Cardiac fibroblast (primary cell): ENCODE data around the gene PTBP3.
A peak's percentile ranks its signal among the peaks of the same experiment; 100 is the strongest.
"Not testable (repeated sequence)": the region's sequence is repeated elsewhere in the genome, so short reads cannot be mapped to it uniquely, and the experiment has no call there.

Experiments
- DNase-seq, 2 donors: peaks; one replicate each; pipeline versions ENCODE4 v3.0.0 to v3.0.0-alpha.2; 2010; ENCODE audit warnings: low read depth in 2 of 2
- H3K4me3 ChIP-seq, 2 donors: replicated peaks in 1 of 2; 1 replicate in 1 of 2; 2 replicates in 1 of 2; pipeline ENCODE4 v1.5.1; 2011; ENCODE audit warnings: low read depth in 2 of 2, low read length in 2 of 2, mild to moderate bottlenecking in 2 of 2, moderate library complexity in 1 of 2
- CTCF ChIP-seq: IDR thresholded peaks from one replicate; pipeline ENCODE4 v1.5.1; 2011; ENCODE audit warnings: low read depth, mild to moderate bottlenecking, low read length, inconsistent platforms

Gene PTBP3

GRCh38 chr9:112203536-112203935 lies 129.9 kb downstream of the PTBP3 start:
- H3K4me3 ChIP-seq: no peak overlapping the region
- DNase-seq: peak; percentile 48 to 71
- TF ChIP-seq CTCF: no peak

GRCh38 chr9:112200711-112201110 lies 132.7 kb downstream of the PTBP3 start:
- no peak for DNase-seq
- TF ChIP-seq CTCF: no peak
- H3K4me3 ChIP-seq: no peak overlapping the region

GRCh38 chr9:112198646-112199045 lies 134.8 kb downstream of the PTBP3 start:
- no peak overlapping the region for H3K4me3 ChIP-seq
- DNase-seq: no peak
- TF ChIP-seq CTCF: no peak

- no peak overlapping the region for H3K4me3 ChIP-seq
- peak; percentile 25 to 78 for DNase-seq
- TF ChIP-seq CTCF: no peak
Measured at GRCh38 chr9:112194969-112195431, 138.4 kb downstream of the PTBP3 start.

GRCh38 chr9:112193572-112194288 lies 139.7 kb downstream of the PTBP3 start:
- no peak overlapping the region for H3K4me3 ChIP-seq
- no peak for TF ChIP-seq CTCF
- no peak for DNase-seq

- DNase-seq, H3K4me3 ChIP-seq: not testable (repeated sequence)
Measured at GRCh38 chr9:112190320-112190719, 143.1 kb downstream of the PTBP3 start.

- TF ChIP-seq CTCF: no peak
- DNase-seq: no peak
- no peak overlapping the region for H3K4me3 ChIP-seq
Measured at GRCh38 chr9:112188884-112189283, 144.5 kb downstream of the PTBP3 start.
